BE2C (cell line): ENCODE measurements around the gene MINDY4.

ENCODE experiments used
- DNase-seq: peaks from one replicate; pipeline ENCODE4 v3.0.0-alpha.2; 2020
- H3K27me3 ChIP-seq: fragments of 250-450 bp; sonication (Bioruptor Pico); 2 replicates; pipeline ENCODE4 v1.5.1; 2020; ENCODE audit warnings: mild to moderate bottlenecking
- H3K36me3 ChIP-seq: fragments of 250-450 bp; sonication (Bioruptor Pico); 2 replicates; pipeline ENCODE4 v1.5.1; 2020; ENCODE audit warnings: mild to moderate bottlenecking
- H3K4me1 ChIP-seq: fragments of 250-450 bp; sonication (Bioruptor Pico); 2 replicates; pipeline ENCODE4 v1.5.1; 2020
- H3K4me3 ChIP-seq: 2 replicates; pipeline ENCODE4 v1.5.1; 2011; ENCODE audit warnings: low read depth, low read length
- H3K9me3 ChIP-seq: fragments of 250-450 bp; sonication (Bioruptor Pico); 2 replicates; pipeline ENCODE4 v1.5.1; 2020
- TF ChIP-seq, protein P1 (sequence below): IDR thresholded peaks from 2 replicates; pipeline ENCODE4 v1.5.1; 2012; ENCODE audit warnings: mild to moderate bottlenecking, low read depth, low read length

The MINDY4 gene

DNA sequence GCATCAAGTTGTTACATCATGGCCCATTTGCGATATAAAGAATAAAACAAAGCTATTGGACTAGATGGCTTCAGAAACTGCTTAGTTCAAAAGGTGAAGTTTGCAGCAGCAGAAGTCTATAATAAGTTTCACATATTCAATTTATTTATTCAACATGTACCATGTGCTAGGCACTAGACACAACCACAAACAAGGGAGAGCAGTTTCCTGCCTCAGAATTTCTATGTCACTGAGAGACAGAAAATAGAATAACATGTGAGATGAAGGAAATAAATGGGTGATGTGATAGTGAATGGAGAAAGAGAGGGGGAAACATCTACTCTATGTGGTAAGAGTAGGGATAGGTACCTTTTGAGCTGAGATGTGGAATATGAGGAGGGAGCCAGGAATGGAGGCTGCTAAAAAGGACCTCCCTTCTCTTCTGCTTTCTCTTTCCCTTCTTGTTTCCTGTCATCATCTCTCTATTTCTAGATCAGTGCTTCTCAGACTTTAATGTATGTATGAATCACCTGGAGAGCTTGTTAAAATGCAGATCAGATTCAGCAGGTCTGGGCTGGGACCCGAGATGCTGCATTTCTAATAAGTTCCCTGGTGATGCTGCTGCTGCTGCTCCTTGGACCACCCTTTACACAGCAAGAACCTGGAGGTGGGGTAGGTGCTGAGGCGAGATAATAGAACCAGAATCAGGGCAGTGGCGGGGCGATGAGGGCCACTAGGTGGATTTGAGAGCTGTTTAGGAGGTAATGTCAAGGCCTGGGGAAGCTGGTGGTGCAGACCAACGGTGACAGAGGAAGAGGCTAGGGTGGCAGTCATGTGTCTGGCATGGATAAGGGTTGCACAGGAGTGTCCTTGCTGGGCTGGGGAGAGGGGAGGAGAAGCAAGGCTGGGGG is 32.9 kb upstream of the MINDY4 start:
- TF ChIP-seq, protein P1, sequence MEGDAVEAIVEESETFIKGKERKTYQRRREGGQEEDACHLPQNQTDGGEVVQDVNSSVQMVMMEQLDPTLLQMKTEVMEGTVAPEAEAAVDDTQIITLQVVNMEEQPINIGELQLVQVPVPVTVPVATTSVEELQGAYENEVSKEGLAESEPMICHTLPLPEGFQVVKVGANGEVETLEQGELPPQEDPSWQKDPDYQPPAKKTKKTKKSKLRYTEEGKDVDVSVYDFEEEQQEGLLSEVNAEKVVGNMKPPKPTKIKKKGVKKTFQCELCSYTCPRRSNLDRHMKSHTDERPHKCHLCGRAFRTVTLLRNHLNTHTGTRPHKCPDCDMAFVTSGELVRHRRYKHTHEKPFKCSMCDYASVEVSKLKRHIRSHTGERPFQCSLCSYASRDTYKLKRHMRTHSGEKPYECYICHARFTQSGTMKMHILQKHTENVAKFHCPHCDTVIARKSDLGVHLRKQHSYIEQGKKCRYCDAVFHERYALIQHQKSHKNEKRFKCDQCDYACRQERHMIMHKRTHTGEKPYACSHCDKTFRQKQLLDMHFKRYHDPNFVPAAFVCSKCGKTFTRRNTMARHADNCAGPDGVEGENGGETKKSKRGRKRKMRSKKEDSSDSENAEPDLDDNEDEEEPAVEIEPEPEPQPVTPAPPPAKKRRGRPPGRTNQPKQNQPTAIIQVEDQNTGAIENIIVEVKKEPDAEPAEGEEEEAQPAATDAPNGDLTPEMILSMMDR: no peak
- H3K4me1 ChIP-seq: no peaks in the 10 kb centered on the region
- no peak for DNase-seq
- H3K4me3 ChIP-seq: no peak overlapping the region
- H3K36me3 ChIP-seq: no peaks in the 10 kb centered on the region
- no peaks in the 10 kb centered on the region for H3K9me3 ChIP-seq
- H3K27me3 ChIP-seq: no peaks in the 10 kb centered on the region

DNA sequence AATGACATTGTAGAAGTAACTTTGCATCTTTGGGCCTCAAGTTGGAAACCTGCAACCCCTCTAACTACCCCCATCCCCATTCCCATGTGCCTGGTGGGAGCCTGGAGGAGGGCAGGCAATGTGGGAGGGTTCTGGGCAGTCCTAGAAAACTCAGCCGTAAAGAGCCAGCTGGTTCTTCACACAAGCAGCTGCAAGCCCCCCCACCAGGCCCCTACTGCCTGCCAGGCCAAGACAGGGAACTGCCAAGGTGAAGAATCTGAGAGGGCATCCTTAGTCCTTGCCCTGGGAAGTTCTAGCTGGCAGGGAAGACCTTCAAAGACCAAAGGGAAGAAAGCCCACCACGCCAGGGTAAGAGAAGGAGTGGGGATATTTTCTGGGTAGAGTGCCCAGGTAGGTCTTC is 31.5 kb upstream of the MINDY4 start:
- no peak for DNase-seq
- Histone ChIP-seq H3K4me3 (no peak overlapping the region), H3K36me3 (no peaks in the 10 kb centered on the region), H3K4me1 (no peaks in the 10 kb centered on the region), H3K27me3 (no peaks in the 10 kb centered on the region), H3K9me3 (no peaks in the 10 kb centered on the region)
- TF ChIP-seq, protein P1: no peak

DNA sequence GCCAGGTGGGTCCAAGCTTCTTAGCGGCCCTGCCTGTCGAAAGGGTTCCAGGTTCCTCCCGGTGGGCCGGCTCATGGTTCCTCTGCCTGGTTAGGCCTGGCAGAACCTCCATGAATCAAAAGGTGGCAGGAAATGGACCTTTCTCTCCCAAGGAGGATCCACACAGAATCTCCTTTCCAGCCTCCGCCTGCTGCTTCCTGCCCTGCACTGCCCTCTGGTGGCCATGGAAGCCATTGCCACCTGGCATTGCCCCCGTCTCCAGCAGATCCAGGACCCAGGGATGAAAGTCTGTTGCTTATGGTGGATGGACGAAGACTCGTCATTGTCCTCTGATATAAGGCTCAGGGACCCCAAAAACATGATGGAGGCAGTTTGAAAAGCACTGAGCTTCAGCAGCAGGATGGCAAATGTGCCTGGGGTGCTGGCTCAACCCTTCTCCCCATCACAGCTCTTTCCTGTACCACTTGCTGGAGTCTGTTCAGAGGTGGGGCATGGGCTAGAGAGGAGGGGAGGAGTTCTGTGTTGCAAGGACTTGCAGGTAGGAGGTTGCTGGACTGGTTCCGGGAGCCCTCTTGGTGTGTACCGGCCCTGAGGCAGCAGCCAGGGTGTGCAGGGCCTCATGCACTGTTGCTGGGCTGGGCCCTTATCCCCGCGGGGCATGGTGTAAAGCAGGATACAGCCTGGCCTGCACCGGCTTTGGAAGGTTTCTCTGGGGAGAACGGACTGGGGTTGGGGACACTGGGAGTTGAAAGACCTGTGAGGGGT is 30.6 kb upstream of the MINDY4 start:
- Histone ChIP-seq H3K9me3 (no peaks in the 10 kb centered on the region), H3K27me3 (no peaks in the 10 kb centered on the region), H3K4me1 (no peaks in the 10 kb centered on the region), H3K36me3 (no peaks in the 10 kb centered on the region), H3K4me3 (no peak overlapping the region)
- TF ChIP-seq, protein P1: peak; percentile 99
- DNase-seq: peak; percentile 81

- H3K4me3 ChIP-seq: no peak overlapping the region
- no peaks in the 10 kb centered on the region for H3K36me3 ChIP-seq
- H3K9me3 ChIP-seq: no peaks in the 10 kb centered on the region
- no peak for DNase-seq
- no peaks in the 10 kb centered on the region for H3K4me1 ChIP-seq
- H3K27me3 ChIP-seq: no peaks in the 10 kb centered on the region
- TF ChIP-seq, protein P1: no peak
Observed at GRCh38 chr7:30741289-30741688, 29.9 kb upstream of the MINDY4 start.

GRCh38 chr7:30743371-30744074 is 27.7 kb upstream of the MINDY4 start:
- Histone ChIP-seq H3K9me3 (no peaks in the 10 kb centered on the region), H3K4me3 (no peak overlapping the region), H3K27me3 (no peaks in the 10 kb centered on the region), H3K36me3 (no peaks in the 10 kb centered on the region), H3K4me1 (no peaks in the 10 kb centered on the region)
- TF ChIP-seq, protein P1: peak; percentile 60
- DNase-seq: peak; percentile 44
